H9 (cell line): ENCODE data around the gene LRRC42. TPM values are rescaled to one million over a fixed set of nuclear protein-coding genes. Genes with fewer than 3 reads are reported as not detected.

ENCODE experiments used
- DNase-seq: peaks from one replicate; pipeline ENCODE4 v3.0.0-alpha.2; 2017
- H2AFZ ChIP-seq: one replicate; pipeline ENCODE4 v1.6.1; 2013; ENCODE audit warnings: mild to moderate bottlenecking, low read length, control low read depth, moderate library complexity
- H2AK5ac ChIP-seq: 2 replicates; pipeline ENCODE4 v1.6.1; 2013; ENCODE audit warnings: low read length, control low read depth, mixed read lengths; ENCODE audit not compliant: insufficient read length
- H2BK120ac ChIP-seq: one replicate; pipeline ENCODE4 v1.6.1; 2013; ENCODE audit warnings: low read depth, mild to moderate bottlenecking, low read length, control low read depth, inconsistent platforms; ENCODE audit not compliant: poor library complexity, severe bottlenecking
- H2BK12ac ChIP-seq: 2 replicates; pipeline ENCODE4 v1.6.1; 2013; ENCODE audit warnings: low read length, control low read depth, mixed read lengths, low read depth; ENCODE audit not compliant: insufficient read length
- H2BK15ac ChIP-seq: 2 replicates; pipeline ENCODE4 v1.6.1; 2013; ENCODE audit warnings: low read depth, low read length, control low read depth
- H2BK20ac ChIP-seq: one replicate; pipeline ENCODE4 v1.6.1; 2013; ENCODE audit warnings: low read depth, mild to moderate bottlenecking, low read length, control low read depth, inconsistent platforms; ENCODE audit not compliant: poor library complexity, severe bottlenecking
- H2BK5ac ChIP-seq: 2 replicates; pipeline ENCODE4 v1.6.1; 2013; ENCODE audit warnings: low read length, control low read depth, mixed read lengths; ENCODE audit not compliant: insufficient read length
- H3K14ac ChIP-seq: 2 replicates; pipeline ENCODE4 v1.6.1; 2013; ENCODE audit warnings: low read length, control low read depth; ENCODE audit not compliant: insufficient read depth
- H3K18ac ChIP-seq: 2 replicates; pipeline ENCODE4 v1.6.1; 2013; ENCODE audit warnings: low read depth, mild to moderate bottlenecking, mixed read lengths, low read length, control low read depth; ENCODE audit not compliant: insufficient read length
- H3K23ac ChIP-seq: 2 replicates; pipeline ENCODE4 v1.6.1; 2013; ENCODE audit warnings: low read length, control low read depth, mixed read lengths, low read depth; ENCODE audit not compliant: insufficient read length
- H3K23me2 ChIP-seq: 2 replicates; pipeline ENCODE4 v1.6.1; 2013; ENCODE audit warnings: low read depth, mild to moderate bottlenecking, mixed read lengths, low read length, control low read depth; ENCODE audit not compliant: insufficient read length, poor library complexity, severe bottlenecking
- H3K27ac ChIP-seq: 2 replicates; pipeline ENCODE4 v1.5.1; 2013; ENCODE audit warnings: low read length, control low read depth, mixed read lengths, low read depth; ENCODE audit not compliant: insufficient read length
- H3K27me3 ChIP-seq: 2 replicates; pipeline ENCODE4 v1.6.1; 2013; ENCODE audit warnings: low read length, control low read depth, inconsistent platforms; ENCODE audit not compliant: insufficient read depth
- H3K4ac ChIP-seq: 2 replicates; pipeline ENCODE4 v1.6.1; 2013; ENCODE audit warnings: low read depth, mild to moderate bottlenecking, control low read depth, inconsistent platforms, low read length, moderate library complexity
- H3K4me1 ChIP-seq: 2 replicates; pipeline ENCODE4 v1.6.1; 2013; ENCODE audit warnings: low read length, control low read depth, inconsistent platforms; ENCODE audit not compliant: insufficient read depth
- H3K4me2 ChIP-seq: 2 replicates; pipeline ENCODE4 v1.6.1; 2013; ENCODE audit warnings: low read length, control low read depth, mixed read lengths; ENCODE audit not compliant: insufficient read length, insufficient read depth
- H3K56ac ChIP-seq: 2 replicates; pipeline ENCODE4 v1.6.1; 2013; ENCODE audit warnings: low read depth, mild to moderate bottlenecking, mixed read lengths, low read length, control low read depth; ENCODE audit not compliant: insufficient read length
- H3K79me1 ChIP-seq: 2 replicates; pipeline ENCODE4 v1.6.1; 2013; ENCODE audit warnings: low read depth, mild to moderate bottlenecking, moderate library complexity, low read length, control low read depth, inconsistent platforms; ENCODE audit not compliant: insufficient read depth, poor library complexity, severe bottlenecking
- H3K79me2 ChIP-seq: 2 replicates; pipeline ENCODE4 v1.6.1; 2013; ENCODE audit warnings: low read length, control low read depth, inconsistent platforms; ENCODE audit not compliant: insufficient read depth
- H3K9ac ChIP-seq: 2 replicates; pipeline ENCODE4 v1.6.1; 2013; ENCODE audit warnings: low read length, control low read depth, mixed read lengths; ENCODE audit not compliant: insufficient read length; ENCODE audit errors: extremely low read depth
- H3K9me3 ChIP-seq: one replicate; pipeline ENCODE4 v1.6.1; 2013; ENCODE audit warnings: low read depth, low read length, inconsistent platforms; ENCODE audit not compliant: control insufficient read depth
- H3T11ph ChIP-seq: one replicate; pipeline ENCODE4 v1.6.1; 2013; ENCODE audit warnings: mild to moderate bottlenecking, low read length, control low read depth, inconsistent platforms
- H4K20me1 ChIP-seq: one replicate; pipeline ENCODE4 v1.6.1; 2013; ENCODE audit not compliant: control insufficient read depth, insufficient read length, insufficient read depth
- H4K5ac ChIP-seq: 2 replicates; pipeline ENCODE4 v1.6.1; 2013; ENCODE audit warnings: low read depth, mild to moderate bottlenecking, mixed read lengths, low read length, control low read depth; ENCODE audit not compliant: insufficient read length
- H4K8ac ChIP-seq: replicated peaks from 2 replicates; pipeline ENCODE4 v1.6.1; 2013; ENCODE audit warnings: low read length, control low read depth, mixed read lengths, low read depth; ENCODE audit not compliant: insufficient read length
- H4K91ac ChIP-seq: 2 replicates; pipeline ENCODE4 v1.6.1; 2013; ENCODE audit warnings: low read depth, mild to moderate bottlenecking, moderate library complexity, mixed read lengths, low read length, control low read depth; ENCODE audit not compliant: insufficient read length
- H3K27ac Mint-ChIP-seq, 3 experiments: 2 replicates in 2 of 3; 3 replicates in 1 of 3; pipeline ENCODE4 v1.8.0; 2020 to 2021; ENCODE audit warnings: mixed read lengths in 3 of 3, mild to moderate bottlenecking in 1 of 3, moderate library complexity in 1 of 3
- H3K27me3 Mint-ChIP-seq: 2 replicates; pipeline ENCODE4 v1.8.0; 2021; ENCODE audit warnings: low read depth, mild to moderate bottlenecking, moderate library complexity, mixed read lengths
- H3K36me3 Mint-ChIP-seq, 3 experiments: 2 replicates in 2 of 3; 3 replicates in 1 of 3; pipeline ENCODE4 v1.8.0; 2020 to 2021; ENCODE audit warnings: low read depth in 3 of 3, mixed read lengths in 3 of 3; ENCODE audit not compliant: insufficient read depth in 1 of 3
- H3K4me1 Mint-ChIP-seq, 2 experiments: 2 replicates each; pipeline ENCODE4 v1.8.0; 2020; ENCODE audit warnings: mixed read lengths in 2 of 2
- H3K4me3 Mint-ChIP-seq, 2 experiments: 2 replicates in 1 of 2; 3 replicates in 1 of 2; pipeline ENCODE4 v1.8.0; 2020 to 2021; ENCODE audit warnings: mild to moderate bottlenecking in 2 of 2, mixed read lengths in 2 of 2, moderate library complexity in 1 of 2
- H3K9me3 Mint-ChIP-seq, 2 experiments: 2 replicates in 1 of 2; 3 replicates in 1 of 2; pipeline ENCODE4 v1.8.0; 2020; ENCODE audit warnings: mild to moderate bottlenecking in 2 of 2, mixed read lengths in 2 of 2, moderate library complexity in 1 of 2
- CTCF ChIP-seq: fragments of 200-600 bp; sonication (generic); conservative IDR thresholded peaks from 3 replicates; pipeline ENCODE4 v1.8.0; 2021; ENCODE audit warnings: antibody characterized with exemption, mild to moderate bottlenecking
- WGBS: extraction: QIAGEN DNeasy Blood & Tissue Kit; methylation state at CpG from one replicate; pipeline ENCODE4 v1.1.7; 2013; ENCODE audit warnings: missing lambda C conversion rate, low lambda C conversion rate, mixed read lengths; ENCODE audit not compliant: insufficient read length; ENCODE audit errors: extremely low coverage; 5-methylcytosine and 5-hydroxymethylcytosine counted together
- total RNA-seq: library from RNA; stranded (reverse); gene quantifications from 2 replicates; pipeline ENCODE4 v1.2.1, GENCODE V29; 2021

Gene LRRC42
- total RNA-seq, 1 experiment from 2014 or later = 36.3 TPM

- Histone ChIP-seq H3K9me3 (no peaks in the 10 kb centered on the region), H3K79me1 (no peaks in the 10 kb centered on the region), H2BK5ac (no peak overlapping the region), H3T11ph (no peak overlapping the region), H4K8ac (no peak overlapping the region), H3K9ac (no peak overlapping the region), H2BK12ac (no peak overlapping the region), H2AFZ (no peak overlapping the region), H3K18ac (no peak overlapping the region), H3K4me1 (no peaks in the 10 kb centered on the region), H2BK20ac (no peak overlapping the region), H2AK5ac (no peak overlapping the region), H3K56ac (no peak overlapping the region), H3K4me2 (no peak overlapping the region), H2BK15ac (no peak overlapping the region), H3K79me2 (no peaks in the 10 kb centered on the region), H3K14ac (no peak overlapping the region), H3K4ac (no peak overlapping the region), H3K27ac (no peak overlapping the region), H4K20me1 (no peaks in the 10 kb centered on the region), H3K23me2 (no peaks in the 10 kb centered on the region), H3K27me3 (no peaks in the 10 kb centered on the region), H4K5ac (no peak overlapping the region), H3K23ac (no peak overlapping the region), H4K91ac (no peak overlapping the region), H2BK120ac (no peak overlapping the region)
- Mint-ChIP-seq H3K36me3 (no peaks in the 10 kb centered on the region), H3K27me3 (peaks cover 1% of the 10 kb centered on the region), H3K4me1 (peaks cover 8 to 10% of the 10 kb centered on the region in 2 experiments), H3K27ac (peak overlapping the region in 2 of 3 experiments; percentile 44 to 91; a peak in 2 of 7 replicates), H3K4me3 (no peak overlapping the region), H3K9me3 (no peaks in the 10 kb centered on the region)
- no peak for TF ChIP-seq CTCF
- WGBS = no CpG with 5 or more reads among the region's 8 CpGs
- no peak for DNase-seq
Observed at GRCh38 chr1:54013393-54014008, 67.4 kb downstream of the LRRC42 start.
